GM19035 (cell line): ENCODE data around the gene PLXNA3.
"Not testable (repeated sequence)": the region's sequence is repeated elsewhere in the genome, so short reads cannot be mapped to it uniquely, and the experiment has no call there.

Experiments used
- ATAC-seq: cut with Tn5 transposase; IDR thresholded peaks from one replicate; pipeline ENCODE4 v1.9.1; 2021; ENCODE audit not compliant: unreplicated experiment

PLXNA3 gene

DNA sequence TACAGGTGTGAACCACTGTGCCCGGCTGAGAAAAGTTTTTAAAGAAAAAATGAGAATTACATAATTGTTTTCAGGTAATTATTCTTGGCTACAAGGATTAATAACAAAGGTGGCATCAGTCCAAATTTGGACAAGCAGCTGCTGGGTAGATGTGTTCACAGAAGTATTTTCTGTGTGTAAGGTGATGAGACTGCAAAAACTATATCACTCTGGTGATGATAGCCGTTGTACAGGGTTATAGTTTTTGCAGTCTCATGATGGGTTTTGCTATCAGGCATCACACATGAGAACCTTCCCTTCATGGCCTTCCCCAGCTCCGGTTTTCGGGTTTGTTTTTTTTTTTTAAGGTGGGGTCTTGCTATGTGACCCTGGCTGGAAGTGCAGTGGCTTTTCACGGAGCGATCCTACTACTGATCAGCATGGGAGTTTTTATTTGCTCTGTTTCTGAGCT lies 37.4 kb downstream of the PLXNA3 start:
- no peak for ATAC-seq

DNA sequence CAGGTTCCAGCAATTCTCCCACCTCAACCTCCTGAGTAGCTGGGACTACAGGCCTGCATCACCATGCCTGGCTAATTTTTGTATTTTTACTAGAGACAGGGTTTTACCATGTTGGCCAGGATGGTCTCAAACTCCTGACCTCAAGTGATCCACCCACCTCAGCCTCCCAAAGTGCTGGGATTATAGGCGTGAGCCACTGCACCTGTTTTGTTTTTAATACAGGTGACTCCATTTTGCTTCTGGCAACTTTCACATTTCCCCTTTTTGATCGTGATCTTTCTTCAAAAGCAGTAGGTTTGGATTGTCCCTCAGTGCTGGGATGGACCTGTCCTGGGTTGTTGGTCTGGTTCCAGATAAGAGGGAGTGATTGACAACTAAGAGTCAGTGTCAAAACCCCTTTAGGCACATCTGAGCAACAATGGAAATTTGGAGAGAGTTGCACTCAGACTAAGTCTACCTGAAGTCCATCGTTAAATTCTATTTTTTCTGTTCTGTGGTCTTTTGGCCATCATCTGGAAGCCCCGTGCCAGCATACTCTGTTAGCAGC lies 38.6 kb downstream of the PLXNA3 start:
- ATAC-seq = not testable (repeated sequence)

DNA sequence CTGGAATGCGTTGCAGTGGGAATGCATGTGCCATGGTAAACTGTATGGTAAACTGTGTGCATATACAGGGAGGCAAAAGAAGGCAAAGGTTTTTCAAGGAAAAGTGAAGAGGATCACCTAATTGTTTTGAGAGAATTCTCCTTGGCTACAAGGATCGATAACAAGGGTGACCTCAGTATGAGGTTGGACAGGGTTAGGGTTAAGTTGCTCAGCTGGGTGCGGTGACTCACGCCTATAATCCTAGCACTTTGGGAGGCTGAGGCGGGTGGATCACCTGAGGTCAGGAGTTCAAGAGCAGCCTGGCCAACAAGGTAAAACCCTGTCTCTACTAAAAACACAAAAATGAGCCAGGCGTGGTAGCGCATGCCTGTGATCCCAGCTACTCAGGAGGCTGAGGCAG lies 43.3 kb downstream of the PLXNA3 start:
- not testable (repeated sequence) for ATAC-seq

DNA sequence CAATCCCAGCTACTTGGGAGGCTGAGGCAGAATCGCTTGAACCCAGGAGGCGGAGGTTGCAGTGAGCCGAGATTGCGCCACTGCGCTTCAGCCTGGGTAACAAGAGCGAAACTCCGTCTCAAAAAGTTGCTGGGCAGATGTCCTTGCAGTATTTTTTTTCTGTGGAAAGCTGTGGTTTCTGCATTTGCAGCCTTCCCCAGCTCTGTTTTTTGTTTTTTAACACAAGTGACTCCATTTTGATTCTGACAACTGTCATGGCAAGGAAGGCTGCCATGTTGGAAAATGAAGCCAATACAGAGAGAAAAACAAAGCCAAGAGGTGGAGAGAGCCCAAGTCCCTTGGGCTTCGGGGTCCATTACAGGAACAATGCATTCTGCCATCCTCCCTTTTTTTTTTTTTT lies 44.0 kb downstream of the PLXNA3 start:
- no peak for ATAC-seq

DNA sequence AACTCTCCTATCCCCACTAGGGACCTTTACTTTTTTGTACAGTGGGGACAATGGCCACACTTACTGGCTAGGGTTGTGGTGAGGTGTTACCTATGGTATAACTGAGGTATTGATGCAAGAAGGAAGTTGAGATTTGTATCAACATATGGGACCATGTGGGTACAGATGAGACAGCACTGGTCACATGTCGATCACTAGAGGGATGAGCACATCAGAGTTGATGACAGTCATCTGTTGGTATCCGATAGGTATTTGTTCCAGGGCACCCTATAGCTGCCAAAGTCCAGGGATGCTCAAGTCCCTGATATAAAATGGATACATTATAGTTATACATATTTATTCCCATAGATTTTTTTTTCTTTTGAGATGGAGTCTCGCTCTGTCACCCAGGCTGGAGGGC lies 44.9 kb downstream of the PLXNA3 start:
- ATAC-seq = no peak

DNA sequence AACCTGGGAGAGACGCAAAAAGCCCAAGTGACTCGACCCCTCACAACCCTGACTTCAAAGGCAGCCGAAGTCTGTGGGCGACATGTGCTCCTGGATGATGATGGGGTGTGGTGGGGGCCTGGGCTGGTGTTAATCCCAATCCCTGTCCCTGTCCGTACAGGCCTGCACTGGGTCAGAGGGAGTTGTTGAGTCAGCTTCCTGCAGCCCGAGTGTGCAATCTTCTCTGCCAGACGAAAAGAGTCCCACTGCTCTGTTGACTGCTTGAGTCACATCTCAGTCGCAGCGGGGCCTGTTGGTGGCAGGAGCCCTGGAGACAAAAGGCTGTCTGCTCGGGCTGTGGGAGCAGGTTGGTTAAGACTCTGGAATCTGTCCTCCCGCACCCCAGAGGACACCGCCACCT lies 47.7 kb downstream of the PLXNA3 start:
- no peak for ATAC-seq

DNA sequence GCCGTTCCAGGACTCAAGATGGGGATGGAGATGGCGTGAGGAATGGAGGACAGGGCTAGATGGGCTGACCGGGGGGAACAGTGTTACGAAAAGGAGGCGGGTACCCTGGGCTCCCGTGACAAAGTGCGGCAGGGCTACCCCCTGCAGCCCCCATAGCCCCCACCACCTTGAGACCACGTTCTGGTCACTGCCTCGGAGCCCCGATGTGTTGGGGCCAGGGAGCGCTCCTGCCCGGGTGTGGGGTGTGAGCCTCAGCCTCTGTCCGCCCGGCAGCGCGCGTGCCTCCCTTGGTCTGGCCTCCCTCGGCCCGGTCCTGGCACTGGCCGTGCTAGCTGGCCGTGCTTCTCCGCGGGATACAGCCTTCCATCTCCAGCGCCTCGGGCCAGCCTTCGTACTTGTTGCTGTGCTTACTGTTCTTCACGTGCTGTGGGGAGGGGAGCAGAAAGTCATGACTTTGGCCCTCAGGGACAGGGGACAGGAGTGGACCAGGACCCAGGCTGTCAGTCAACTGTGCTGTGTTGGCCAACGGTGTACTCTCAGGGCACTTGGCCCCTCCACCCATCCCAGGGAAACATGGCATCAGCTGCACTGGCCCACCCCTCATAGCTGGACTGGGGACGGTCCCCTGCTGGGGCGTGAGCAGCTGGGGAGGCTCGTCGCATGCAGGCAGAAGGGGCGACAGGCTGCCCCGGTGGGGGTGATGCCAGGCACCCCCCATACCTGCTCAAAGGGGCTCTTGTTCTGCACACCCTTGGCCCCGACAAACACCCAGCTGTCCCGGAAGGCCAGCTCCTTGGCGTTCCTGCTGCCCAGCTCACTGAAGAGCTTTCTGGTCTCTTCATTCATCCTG lies 48.6 kb downstream of the PLXNA3 start:
- ATAC-seq = no peak

DNA sequence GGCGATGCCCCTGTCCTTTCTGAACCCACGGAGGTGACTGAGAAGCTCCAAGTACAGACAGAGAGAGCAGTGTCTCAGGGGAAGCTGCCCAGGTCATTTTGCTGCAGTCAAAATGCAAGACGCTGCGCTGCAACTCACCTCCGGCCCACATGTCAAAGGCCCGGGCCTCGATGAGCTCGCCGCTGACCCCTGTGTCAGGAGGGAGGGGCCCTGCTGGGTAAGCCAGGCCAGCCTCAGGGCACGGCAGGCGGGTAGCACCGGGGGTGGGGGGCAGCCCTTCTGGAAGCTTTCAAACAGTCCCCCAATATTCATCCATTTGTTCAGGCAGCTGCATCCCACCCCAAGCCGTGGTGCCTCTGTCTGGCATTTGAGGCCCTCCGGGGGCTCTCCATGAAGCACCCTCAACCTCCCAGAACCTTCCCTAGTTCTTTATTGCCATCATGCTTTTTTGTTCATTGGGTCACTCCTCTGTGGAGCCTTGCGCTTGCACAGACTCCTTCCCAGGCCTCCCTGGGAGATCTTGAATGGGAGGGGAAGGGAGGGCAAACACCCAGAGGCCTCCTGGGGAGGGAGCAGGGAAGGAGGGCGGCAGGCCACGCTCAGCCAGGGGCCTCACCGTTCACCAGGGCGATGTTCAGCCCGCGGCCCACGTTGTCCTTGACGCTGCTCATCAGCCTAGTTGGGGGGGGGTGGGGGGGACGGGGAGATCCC lies 49.7 kb downstream of the PLXNA3 start:
- no peak for ATAC-seq

DNA sequence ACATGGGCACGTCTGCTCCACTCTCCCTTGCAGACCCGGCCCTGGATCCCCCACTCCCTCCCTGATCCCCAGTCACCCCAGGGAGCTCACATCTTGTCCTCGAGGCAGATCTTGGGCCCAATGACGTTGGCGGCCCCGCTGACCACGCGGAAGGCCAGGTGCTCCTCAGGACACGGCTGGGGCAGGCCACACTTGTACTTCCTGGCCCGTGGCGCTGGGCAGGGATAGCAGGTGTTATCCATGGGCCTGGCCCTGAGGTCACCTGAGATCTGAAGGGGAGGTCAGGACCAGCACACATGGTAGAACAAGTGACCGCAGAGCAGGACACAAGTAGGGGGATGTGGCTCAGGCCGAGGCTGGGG lies 50.3 kb downstream of the PLXNA3 start:
- ATAC-seq = no peak

DNA sequence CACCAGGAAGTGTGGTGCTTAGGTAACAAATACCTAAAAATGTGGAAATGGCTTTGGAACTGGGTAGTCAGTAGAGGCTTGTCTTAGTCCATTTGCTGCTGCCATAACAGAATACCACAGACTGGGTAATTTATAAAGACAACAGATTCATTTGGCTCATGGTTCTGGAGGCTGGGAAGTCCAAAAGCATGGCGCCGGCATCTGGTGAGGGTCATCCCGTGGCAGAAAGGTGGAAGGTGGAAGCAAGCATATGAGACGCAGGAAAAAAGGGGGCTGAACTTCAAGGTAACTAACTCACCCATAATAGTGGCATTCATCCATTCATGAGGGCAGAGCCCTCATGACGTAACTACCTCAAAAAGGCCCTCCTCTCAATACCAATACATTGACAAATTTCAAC lies 51.4 kb downstream of the PLXNA3 start:
- ATAC-seq = no peak

DNA sequence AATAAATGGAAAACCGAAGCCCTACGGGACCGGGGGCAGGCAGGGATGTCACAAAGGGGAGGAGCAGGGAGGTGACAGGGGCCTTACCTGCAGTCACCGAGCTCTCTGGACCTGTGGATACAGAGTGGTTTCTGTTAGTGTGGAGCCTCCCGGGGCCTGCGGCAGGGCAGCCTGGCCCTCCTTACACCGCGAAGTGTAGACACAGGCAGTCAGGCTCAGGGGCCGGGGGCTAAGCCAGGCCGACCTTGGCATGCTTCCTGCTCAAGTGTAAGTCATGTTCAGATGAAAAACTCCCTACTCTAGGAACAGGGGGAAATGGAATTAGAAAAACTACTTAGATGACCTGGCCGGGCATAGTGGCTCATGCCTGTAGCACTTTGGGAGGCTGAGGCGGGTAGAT lies 53.7 kb downstream of the PLXNA3 start:
- no peak for ATAC-seq

DNA sequence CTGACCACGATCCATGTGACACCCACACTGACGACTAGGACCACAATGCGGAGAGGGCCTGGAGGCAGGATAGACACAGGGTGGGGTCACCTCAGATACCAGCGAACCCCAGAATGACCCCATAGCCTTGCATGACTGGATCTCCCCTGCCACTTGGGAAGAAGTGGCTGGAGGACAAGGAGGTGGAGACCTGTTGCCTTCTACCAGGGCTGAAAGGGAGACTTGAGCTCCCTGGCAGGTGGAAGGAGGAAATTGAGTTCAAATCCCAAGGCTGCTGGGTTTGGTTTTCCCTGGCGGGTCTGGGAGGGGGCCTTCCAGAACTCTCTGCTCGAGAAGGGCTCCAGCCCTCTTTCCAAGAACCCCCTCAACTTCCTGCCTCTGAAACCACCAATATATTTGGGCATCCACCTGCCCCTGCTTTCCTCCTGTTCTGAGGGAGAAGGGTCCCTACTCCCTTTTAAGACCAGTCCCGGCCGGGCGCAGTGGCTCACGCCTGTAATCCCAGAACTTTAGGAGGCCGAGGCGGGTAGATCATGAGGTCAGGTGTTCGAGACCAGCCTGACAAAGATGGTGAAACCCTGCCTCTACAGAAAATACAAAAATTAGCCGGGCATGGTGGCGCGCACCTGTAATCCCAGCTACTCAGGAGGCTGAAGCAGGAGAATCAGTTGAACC lies 54.9 kb downstream of the PLXNA3 start:
- no peak for ATAC-seq

DNA sequence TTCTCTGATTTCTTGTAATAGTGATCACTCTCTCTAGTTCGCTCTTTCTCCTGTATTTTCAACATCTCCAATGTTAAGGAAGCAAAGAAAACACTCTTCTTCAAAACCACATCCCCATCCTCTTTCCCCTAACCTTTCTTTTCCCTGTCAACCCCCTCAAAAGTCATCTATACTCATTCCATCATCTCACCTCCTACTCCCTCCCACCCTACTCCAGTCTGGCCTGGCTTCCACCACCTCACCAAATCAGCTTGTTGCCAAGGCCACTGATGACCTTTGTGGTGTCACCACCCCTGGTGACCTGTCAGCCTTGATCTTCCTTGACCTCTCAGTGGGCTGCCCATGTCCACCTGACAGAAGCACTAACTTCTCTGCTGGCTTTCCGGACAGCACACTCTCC lies 55.6 kb downstream of the PLXNA3 start:
- no peak for ATAC-seq

DNA sequence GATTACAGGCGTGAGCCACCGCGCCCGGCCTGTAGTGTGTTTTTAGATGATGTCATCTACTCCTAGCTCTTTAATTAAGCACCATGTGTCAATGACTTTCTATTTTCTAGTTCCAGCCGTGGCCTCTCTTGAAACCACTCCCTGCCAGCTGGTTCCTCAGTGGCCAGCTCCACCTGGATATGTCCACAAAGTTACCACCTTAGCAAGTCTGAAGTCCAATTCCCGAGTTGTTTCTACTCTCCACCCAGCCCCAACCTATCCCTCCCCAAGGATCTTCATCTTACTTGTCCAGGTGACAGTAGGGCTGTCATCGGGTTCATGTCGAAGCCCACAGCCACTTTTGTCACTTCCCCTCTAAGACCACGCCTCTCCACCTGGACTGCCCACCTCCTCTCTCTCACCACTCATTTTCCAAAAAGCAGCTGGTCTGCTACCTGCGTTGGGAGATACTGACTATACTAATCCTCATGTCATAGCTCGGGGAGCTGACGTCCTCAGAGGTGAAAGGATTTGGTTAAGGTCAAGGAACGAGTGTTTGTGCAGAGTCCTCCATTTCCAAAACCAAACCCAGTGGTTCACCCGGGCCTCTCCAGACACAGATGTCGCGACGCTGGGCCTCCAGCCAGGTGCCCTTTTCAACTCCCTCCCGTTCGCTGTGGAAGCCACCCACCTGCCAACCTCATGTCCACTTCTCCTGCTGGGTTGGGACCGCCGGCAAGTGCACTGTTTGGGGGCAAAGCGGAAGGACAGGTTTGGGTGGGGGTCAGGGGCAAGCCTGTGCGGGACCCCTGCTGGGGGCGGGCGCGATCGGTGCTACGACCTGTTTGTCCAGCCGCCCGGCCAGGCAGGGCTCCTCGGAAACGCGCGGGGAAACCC lies 57.2 kb downstream of the PLXNA3 start:
- peak; percentile 12 for ATAC-seq

DNA sequence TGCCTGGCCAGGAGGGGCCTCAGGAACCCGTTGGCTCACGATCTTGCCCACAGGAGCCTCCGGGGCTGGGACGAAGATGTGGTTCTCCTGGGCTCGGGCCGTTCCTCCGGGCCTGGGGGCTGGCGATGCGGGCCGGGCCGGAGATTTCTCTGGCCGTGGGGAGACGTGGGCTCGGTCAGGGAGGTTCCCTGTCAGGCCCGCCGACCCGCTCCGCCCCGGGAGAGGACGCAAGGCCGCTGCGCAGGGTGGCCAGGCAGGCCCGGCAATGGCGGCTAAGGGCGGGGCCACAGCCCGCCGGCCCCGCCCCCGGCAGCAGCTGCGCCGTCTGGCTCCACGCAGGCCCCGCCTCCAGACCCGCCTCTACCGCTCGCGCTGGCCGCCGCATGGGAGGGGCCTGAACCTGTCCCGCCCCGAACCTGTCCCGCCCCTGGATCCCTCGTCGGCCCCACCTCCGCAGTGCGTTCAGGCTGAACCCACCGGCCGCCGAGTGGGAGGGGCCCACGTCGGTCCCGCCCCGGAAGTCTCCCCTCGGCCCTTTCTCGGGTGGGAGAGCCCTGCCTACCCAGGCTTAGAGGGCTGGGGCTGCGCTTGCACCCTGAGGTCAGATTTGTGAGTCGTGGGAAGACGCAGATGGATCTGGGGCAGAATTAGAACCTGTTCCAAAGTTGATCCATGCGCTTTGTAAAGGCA lies 58.0 kb downstream of the PLXNA3 start, which contains the start of gene FAM3A:
Gene FAM3A (minus strand): TSS at position 267 of the 690 bp plus-strand sequence. CDS start 460 bp downstream, outside the sequence.
- peak; percentile 85 for ATAC-seq

DNA sequence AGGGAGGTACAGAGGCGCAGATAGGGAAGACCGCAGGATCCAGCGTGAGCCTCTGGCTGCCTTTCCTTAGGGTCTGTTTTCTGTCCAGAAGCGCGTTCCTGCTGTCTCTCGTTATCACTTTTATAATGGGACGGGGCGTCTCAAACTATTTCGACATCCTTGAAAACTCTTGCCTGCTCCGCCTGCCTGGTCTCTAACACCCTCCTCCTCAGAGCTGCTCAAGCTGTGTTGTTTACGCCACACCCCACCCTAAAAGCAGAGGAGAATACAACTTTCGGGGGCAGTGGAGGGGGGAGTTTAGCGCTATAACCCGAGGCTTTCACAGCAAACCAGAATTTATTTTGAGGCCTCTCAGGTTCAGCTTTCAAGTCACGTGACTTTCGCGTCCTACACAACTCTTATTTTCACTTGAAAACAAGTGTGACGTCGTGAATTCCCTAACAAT lies 58.6 kb downstream of the PLXNA3 start:
- peak; percentile 11 for ATAC-seq

DNA sequence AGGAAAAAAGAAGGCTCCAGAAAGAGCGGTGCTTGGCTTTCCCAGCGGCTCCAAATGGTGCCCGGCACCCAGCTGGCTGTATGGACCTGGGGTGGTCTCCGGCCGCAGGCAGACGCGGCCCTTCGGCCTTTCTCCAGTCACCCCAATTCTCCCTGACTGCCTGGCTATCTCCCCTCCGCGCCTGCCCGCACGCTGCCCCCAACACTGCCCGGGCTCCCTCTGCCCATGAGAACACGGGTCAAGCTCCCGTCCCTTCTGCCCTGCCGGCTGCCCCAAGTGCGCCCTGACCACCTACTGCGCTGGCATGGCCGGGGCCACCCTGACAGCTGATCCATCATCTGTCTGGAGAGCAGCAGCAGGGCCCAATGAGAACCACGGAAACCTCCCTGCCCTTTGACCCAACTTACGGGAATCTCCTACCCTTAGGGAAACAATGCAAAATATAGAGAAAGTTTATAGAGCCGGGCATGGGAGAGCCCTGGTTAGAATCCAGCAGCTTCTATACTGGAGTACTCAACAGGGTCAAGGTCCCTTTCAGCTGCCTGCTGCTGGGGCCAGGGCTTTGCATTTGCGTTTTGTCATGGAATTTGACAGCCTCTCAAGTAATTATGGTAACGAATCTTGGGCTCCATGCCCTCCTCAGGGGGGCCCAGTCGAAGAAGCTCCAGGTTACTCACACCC lies 59.2 kb downstream of the PLXNA3 start:
- no peak for ATAC-seq

DNA sequence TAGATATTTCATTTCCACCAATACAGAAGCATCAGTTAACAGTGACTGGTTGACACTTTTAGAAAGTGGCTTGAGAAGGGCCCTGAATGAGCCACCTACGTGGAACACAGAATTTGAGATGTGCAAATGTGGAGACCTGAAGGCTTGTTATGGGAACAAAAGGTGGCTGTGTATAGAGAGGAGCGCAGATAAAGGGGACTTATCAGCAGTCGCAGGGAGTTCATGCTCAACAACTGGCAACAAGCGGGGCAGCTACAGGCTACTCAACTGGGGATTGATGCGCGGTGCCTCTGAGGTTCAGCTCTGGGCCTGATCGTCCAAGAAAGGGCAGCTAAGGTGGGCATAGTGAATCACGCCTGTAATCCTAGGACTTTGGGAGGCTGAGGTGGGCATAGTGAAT lies 61.3 kb downstream of the PLXNA3 start:
- no peak for ATAC-seq
